Thyroid gland (tissue), 4 donors: Measurements from ENCODE around the gene PLCG2.

Experiments
- POLR2A ChIP-seq, 2 donors: fragments of 450-650 bp; IDR thresholded peaks; one replicate each; pipeline ENCODE4 v1.6.1; 2017; ENCODE audit warnings: antibody characterized with exemption in 2 of 2, mild to moderate bottlenecking in 2 of 2, moderate library complexity in 1 of 2
- TF ChIP-seq, protein P1 (sequence below), 6 experiments: fragments of 200-600 bp in 3 of 6; fragments of 450-650 bp in 3 of 6; sonication (generic) in 3 of 6; IDR thresholded peaks; one replicate each; pipeline ENCODE4 v1.5.1; 2016 to 2019; ENCODE audit warnings: antibody characterized with exemption in 6 of 6, mild to moderate bottlenecking in 2 of 6, inconsistent platforms in 1 of 6, moderate library complexity in 1 of 6

DNA sequence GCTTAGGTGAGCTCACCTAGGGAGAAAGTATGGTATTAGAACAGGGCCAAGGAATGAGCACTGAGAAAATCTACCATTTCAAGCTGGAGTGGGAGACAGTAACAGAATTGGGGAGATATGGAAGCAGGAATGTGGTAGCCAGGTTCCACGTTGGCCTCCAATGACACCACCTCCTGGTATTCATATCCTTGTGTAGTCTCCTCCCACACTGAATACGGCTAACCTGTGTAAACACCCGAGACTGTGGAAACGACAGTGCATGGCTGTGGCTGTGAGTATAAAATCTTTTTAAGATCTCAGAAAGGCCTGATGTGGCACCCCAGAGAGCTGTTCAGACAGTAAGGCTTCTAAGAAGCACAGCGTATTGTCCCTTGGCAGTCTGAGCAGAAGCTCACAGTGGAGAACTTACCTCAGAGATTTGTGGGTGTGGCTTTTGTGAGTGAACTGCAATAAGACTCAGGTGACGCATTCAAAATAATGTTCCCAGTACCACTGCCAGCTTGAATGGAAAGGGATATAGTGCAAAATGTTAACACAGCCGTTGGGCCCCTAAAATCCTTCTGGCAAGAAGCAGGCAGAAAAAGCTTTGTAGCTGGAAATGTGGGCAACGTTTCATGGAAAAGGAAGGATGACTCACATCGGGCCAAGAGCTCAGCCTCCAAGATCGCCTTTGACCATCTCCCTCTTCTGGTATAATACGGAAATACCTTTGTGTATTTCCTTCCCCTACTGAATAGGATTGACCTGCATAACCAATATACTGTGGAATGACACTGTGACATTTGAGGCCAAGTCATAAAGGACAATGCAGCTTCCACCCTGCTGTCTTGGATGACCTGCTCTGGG lies 217.8 kb downstream of the PLCG2 start:
- TF ChIP-seq, protein P1, sequence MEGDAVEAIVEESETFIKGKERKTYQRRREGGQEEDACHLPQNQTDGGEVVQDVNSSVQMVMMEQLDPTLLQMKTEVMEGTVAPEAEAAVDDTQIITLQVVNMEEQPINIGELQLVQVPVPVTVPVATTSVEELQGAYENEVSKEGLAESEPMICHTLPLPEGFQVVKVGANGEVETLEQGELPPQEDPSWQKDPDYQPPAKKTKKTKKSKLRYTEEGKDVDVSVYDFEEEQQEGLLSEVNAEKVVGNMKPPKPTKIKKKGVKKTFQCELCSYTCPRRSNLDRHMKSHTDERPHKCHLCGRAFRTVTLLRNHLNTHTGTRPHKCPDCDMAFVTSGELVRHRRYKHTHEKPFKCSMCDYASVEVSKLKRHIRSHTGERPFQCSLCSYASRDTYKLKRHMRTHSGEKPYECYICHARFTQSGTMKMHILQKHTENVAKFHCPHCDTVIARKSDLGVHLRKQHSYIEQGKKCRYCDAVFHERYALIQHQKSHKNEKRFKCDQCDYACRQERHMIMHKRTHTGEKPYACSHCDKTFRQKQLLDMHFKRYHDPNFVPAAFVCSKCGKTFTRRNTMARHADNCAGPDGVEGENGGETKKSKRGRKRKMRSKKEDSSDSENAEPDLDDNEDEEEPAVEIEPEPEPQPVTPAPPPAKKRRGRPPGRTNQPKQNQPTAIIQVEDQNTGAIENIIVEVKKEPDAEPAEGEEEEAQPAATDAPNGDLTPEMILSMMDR (IDR thresholded peaks at IDR 0.05): no peak
- no peak for TF ChIP-seq POLR2A (IDR thresholded peaks at IDR 0.05)
